Adipocyte (in vitro differentiated cells): ENCODE data around the gene BCL2.

Experiments
- DNase-seq: peaks from one replicate; pipeline ENCODE4 v3.0.0-alpha.2; 2015; ENCODE audit warnings: low read depth
- H3K27me3 ChIP-seq: replicated peaks from 2 replicates; pipeline ENCODE4 v1.7.0; 2013; ENCODE audit warnings: mild to moderate bottlenecking, low read length, moderate library complexity; ENCODE audit not compliant: control insufficient read depth, insufficient read depth
- H3K36me3 ChIP-seq: 2 replicates; pipeline ENCODE4 v1.7.0; 2013; ENCODE audit warnings: low read length, mild to moderate bottlenecking, moderate library complexity; ENCODE audit not compliant: control insufficient read depth, insufficient read depth, severe bottlenecking
- H3K4me1 ChIP-seq: 2 replicates; pipeline ENCODE4 v1.7.0; 2013; ENCODE audit warnings: mild to moderate bottlenecking, low read length, moderate library complexity; ENCODE audit not compliant: control insufficient read depth, insufficient read depth
- H3K4me3 ChIP-seq: 2 replicates; pipeline ENCODE4 v1.7.0; 2013; ENCODE audit warnings: mild to moderate bottlenecking, low read length, moderate library complexity
- H3K9ac ChIP-seq: 2 replicates; pipeline ENCODE4 v1.7.0; 2013; ENCODE audit warnings: mild to moderate bottlenecking, low read length, moderate library complexity
- H3K9me3 ChIP-seq: 2 replicates; pipeline ENCODE4 v1.7.0; 2013; ENCODE audit warnings: mild to moderate bottlenecking, low read length, moderate library complexity; ENCODE audit not compliant: control insufficient read depth

The BCL2 gene

DNA sequence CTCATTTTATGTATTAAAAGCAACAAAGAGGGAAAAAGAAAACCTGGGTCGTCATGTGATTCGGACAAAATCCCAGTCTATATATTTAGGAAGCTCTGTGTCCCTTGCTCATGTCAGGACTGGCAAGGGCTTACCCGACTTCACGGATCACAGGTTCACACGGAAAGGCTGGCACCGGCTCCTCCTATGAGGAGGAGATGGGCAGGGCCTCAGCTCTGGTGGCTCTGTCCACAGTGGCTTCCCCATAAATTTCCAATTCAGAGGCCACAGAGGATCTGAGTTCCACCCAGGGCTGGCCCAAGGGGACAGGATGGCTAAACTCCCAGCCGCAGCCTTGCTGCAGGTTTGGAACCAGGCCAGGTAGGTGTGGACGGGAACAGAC, 186.8 kb downstream of the BCL2 start:
- no peaks in the 10 kb centered on the region for H3K36me3 ChIP-seq
- no peak overlapping the region for H3K4me3 ChIP-seq
- no peak for DNase-seq
- no peak overlapping the region for H3K9ac ChIP-seq
- H3K4me1 ChIP-seq = peaks cover 19% of the 10 kb centered on the region
- peaks cover 12% of the 10 kb centered on the region for H3K27me3 ChIP-seq
- no peaks in the 10 kb centered on the region for H3K9me3 ChIP-seq

DNA sequence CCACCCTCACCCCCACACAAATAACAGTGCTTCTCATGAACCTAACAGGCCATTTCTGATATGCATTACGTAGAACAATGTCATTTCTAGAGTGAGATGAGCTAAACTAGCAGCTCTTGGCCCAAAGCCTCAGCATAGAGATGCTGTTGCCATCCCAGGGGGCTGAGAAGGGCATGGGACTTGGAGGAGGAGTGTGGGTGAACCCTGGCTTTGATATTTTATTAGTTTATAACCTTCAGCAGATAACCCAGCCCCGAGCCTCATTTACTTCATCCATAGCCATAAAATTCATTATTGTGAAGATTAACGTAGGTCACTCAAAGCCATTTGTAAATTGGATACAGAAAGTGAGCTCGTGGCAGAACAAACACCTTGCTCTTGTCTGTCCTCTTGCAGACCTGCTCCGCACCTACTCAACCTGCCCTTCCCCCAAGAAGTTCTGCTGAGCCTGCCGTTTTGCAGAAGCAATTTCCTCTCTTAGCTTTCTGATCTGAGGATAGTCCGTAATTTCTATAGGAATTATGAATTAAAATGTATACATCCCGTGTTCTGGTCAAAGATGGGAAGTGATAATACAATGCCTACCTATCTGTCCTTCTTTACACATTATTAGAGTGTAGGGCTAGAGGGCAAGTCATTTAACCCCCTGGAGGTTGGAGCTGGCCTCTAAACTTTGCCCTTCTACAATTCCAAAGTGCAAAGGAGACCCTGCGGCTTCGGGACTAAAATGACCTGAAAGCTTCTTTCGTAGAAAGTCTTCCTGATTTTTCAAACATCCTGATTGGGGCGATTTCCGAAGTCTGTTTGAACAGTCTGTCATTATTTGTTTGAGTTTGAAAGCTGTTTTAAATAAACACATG, 187.4 kb downstream of the BCL2 start:
- H3K4me1 ChIP-seq = peaks cover 19% of the 10 kb centered on the region
- no peaks in the 10 kb centered on the region for H3K36me3 ChIP-seq
- peaks cover 7% of the 10 kb centered on the region for H3K27me3 ChIP-seq
- H3K4me3 ChIP-seq = no peak overlapping the region
- no peak for DNase-seq
- no peak overlapping the region for H3K9ac ChIP-seq
- no peaks in the 10 kb centered on the region for H3K9me3 ChIP-seq

DNA sequence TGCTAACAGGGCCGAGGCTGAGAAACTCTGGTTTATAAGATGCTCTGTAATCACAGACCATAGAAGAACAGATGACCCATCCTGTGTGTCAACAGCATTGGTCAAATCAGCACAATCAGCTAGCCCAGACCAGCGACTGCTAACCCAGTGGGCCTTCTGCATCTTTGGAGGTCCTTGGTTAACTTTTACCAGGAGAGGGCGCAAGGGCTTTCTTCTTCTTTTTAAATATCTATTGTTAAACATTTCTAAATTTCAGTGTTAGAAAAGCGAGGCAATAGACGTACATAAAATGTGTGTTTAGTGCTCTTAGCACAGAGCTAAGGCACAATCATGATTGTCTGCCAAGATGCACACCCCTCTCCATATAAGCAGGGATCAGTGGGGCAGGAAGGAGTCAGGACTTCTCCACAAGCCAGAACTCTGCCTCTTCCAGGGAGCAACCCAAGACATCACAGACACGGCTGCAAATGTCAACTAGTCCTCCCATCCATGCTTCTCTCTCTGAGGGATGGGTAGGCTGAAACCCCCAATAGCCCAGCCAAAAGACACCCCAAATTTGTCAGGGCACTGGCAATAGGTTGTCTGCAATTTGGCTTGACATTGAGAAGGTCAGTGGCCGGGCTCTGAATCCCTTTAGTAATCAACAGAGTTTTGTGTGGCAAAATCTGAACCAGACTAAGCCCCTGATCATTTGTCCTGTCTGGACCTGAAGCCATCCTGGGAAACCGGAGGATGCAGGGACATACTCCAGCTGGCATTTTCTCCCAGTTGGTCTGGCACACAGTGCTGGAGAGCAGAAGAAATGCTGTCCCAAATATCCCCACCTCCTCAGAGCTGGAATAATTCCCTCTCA, 188.2 kb downstream of the BCL2 start:
- H3K36me3 ChIP-seq = no peaks in the 10 kb centered on the region
- H3K4me3 ChIP-seq = no peak overlapping the region
- no peaks in the 10 kb centered on the region for H3K27me3 ChIP-seq
- peak; percentile 91 for DNase-seq
- H3K9ac ChIP-seq = no peak overlapping the region
- H3K4me1 ChIP-seq = peaks cover 19% of the 10 kb centered on the region
- H3K9me3 ChIP-seq = no peaks in the 10 kb centered on the region

DNA sequence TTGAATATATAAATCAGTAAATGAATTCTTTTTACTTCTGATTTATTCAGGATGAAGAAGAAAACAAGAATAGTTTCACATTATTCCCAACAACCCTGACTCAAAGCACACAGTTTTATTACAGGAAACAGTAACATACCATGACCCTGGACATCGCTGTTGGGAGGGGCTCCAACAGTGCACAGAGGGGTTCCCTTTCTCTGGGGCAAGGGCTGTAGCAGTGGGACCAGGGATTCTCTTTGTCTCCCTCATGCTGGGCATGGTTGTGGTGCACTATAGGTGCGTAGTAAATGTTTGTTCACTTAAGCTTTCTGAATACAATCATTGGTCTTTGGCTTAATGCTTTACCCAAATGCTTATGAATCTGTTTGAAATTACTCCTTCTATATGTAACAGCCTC, 189.4 kb downstream of the BCL2 start:
- no peaks in the 10 kb centered on the region for H3K9me3 ChIP-seq
- peaks cover 19% of the 10 kb centered on the region for H3K4me1 ChIP-seq

GRCh38 chr18:63128237-63128974, 191.2 kb downstream of the BCL2 start:
- Histone ChIP-seq H3K27me3 (no peaks in the 10 kb centered on the region), H3K4me1 (peaks cover 19% of the 10 kb centered on the region), H3K9ac (peak overlapping the region; percentile 32), H3K4me3 (no peak overlapping the region), H3K36me3 (no peaks in the 10 kb centered on the region), H3K9me3 (no peaks in the 10 kb centered on the region)
- DNase-seq = no peak

More for the DNA sequence above, 189.4 kb downstream of the BCL2 start:
- no peaks in the 10 kb centered on the region for H3K36me3 ChIP-seq
- H3K27me3 ChIP-seq = no peaks in the 10 kb centered on the region
- no peak overlapping the region for H3K4me3 ChIP-seq
- no peak for DNase-seq
- H3K9ac ChIP-seq = no peak overlapping the region

DNA sequence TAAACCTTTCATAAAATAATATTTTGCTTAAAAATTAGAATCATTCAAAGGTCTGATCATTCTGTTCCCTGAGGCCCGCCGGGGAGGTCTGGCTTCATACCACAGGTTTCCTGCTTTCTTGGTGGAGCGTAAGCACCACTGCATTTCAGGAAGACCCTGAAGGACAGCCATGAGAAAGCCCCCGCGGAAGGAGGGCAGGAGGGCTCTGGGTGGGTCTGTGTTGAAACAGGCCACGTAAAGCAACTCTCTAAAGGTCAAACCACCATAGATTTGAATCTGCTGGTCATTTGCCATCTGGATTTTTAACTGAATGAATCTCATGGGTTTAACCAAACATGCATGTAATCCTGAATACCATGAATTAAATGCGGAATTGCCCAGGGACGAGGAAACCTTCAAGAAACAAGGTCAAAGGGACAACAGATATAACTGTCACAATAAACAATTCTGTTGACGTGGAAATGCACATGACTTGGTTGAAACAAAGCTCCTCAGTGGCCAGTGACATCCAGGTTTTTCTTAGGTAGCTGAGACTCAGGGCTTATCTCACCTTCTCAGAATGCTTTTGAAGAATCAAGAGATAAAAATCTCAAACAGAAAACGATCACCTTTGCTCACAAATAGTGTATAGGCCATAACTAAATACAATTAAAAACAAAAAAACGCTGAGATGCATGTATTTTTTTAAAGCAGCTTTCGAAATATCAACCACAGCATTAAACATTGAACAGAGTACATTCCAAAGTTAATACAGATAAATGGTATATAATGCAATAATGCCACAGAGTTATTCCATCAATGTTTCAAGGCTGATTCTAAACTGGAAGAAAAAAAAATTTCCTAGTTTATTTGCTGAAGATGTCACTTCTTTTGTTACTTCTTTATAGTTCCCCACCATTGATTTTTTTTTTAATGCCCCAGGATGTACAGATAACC, 193.2 kb downstream of the BCL2 start:
- no peak overlapping the region for H3K9ac ChIP-seq
- no peaks in the 10 kb centered on the region for H3K9me3 ChIP-seq
- H3K27me3 ChIP-seq = no peaks in the 10 kb centered on the region
- H3K4me3 ChIP-seq = no peak overlapping the region
- no peaks in the 10 kb centered on the region for H3K36me3 ChIP-seq
- DNase-seq = peak; percentile 30
- peaks cover 14% of the 10 kb centered on the region for H3K4me1 ChIP-seq

DNA sequence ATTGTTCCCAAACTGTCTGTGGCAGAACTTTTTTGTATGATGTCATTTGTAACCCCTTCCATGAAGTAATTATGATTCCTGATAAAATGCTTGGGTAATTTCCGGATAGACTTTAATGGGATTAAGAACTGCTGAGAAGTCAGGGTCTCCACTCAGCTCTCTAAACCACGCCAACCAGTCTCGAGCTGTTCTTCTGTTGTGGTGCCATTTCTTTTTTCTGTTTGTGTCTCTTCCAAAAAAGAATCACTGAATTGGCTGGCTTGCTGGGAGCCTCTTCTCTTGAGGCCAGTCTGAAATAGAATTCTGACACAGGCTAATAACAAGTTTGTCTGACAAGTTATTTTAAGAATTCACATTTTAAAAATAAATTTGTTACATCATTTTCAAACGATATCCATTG, 198.9 kb downstream of the BCL2 start:
- no peaks in the 10 kb centered on the region for H3K36me3 ChIP-seq
- peaks cover 22% of the 10 kb centered on the region for H3K4me1 ChIP-seq
- no peak overlapping the region for H3K4me3 ChIP-seq
- H3K9ac ChIP-seq = no peak overlapping the region
- DNase-seq = no peak
- H3K9me3 ChIP-seq = no peaks in the 10 kb centered on the region
- H3K27me3 ChIP-seq = peaks cover 18% of the 10 kb centered on the region

DNA sequence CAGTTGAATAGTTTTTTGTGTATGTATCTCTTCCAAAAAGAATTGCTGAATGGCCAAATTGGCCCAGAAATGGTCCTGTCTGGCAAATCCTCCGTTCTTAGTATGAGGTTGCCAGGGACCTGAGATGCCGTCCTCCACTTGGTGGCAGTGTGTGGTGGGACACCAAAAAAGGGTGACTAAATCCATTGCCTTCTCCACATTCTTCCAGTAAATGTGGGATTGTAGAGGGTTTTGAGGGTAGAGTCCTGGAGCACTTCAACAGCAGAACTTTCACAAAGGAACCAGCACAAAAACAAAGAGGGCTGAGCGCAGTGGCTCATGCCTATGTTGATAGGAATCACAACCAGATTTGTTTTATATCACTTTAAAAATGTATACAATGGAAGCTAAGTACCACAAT, 199.9 kb downstream of the BCL2 start:
- H3K4me1 ChIP-seq = peaks cover 22% of the 10 kb centered on the region
- H3K9me3 ChIP-seq = no peaks in the 10 kb centered on the region
- no peak overlapping the region for H3K9ac ChIP-seq
- peak; percentile 33 for DNase-seq
- H3K4me3 ChIP-seq = no peak overlapping the region
- peaks cover 18% of the 10 kb centered on the region for H3K27me3 ChIP-seq
- H3K36me3 ChIP-seq = no peaks in the 10 kb centered on the region

DNA sequence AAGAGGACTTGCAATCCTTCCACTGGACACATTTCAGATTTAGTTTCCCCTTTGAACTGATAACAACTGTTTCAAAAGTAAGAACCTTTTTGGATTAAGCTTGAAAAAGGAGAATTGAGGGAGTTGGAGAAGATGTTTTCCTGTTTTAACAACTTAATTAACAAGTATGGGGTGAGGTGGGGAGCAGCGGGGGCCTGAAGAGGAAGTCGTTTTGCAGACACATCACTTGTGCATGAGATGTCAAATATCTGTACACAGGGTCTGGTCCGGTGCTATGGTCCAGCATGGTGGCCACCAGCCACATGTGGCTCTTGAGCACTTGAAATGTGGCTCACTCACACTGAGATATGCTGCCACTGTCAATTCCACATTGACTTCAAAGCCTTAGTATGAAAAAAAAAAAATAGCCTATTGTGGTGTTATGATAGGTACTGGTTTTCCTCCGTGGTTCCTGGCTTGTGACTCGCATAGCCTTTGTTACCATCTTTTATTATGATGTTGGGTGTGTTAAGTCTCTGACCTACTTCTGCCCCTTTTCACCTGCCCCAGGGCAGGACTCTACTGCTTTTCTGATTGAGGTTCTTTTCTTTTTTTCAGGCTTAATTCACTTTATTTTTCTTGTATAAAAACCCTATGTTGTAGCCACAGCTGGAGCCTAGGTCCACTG, 205.5 kb downstream of the BCL2 start:
- peaks cover 9% of the 10 kb centered on the region for H3K4me1 ChIP-seq
- H3K4me3 ChIP-seq = no peak overlapping the region
- no peaks in the 10 kb centered on the region for H3K9me3 ChIP-seq
- H3K36me3 ChIP-seq = no peaks in the 10 kb centered on the region
- H3K27me3 ChIP-seq = peaks cover 18% of the 10 kb centered on the region
- no peak overlapping the region for H3K9ac ChIP-seq
- DNase-seq = no peak

DNA sequence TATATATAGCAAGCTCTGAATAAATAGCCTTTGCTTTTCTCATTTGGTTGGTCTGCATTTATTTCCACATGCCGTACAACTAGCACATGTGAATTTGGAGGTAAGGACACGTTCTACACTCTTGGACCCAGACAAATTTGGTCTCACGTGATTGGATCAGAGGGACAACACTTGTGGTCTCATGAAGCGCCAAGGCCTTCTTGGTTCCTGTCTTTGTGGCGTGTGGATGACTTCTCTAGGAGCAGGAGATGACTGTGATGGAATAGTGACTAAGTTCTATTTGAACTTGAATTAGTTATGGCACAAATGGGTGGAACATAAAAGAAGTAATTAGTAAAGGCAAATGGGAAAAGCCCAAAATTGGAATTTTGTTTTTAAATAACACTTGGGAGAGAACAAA, 206.9 kb downstream of the BCL2 start:
- Histone ChIP-seq H3K9ac (no peak overlapping the region), H3K36me3 (no peaks in the 10 kb centered on the region), H3K4me3 (no peak overlapping the region), H3K9me3 (no peaks in the 10 kb centered on the region), H3K4me1 (peaks cover 6% of the 10 kb centered on the region), H3K27me3 (peaks cover 17% of the 10 kb centered on the region)
- no peak for DNase-seq
